ENCODE data around the gene OR4C45.
A peak's percentile ranks its signal among the peaks of the same experiment; 100 is the strongest.
"Not testable (repeated sequence)": the region's sequence is repeated elsewhere in the genome, so short reads cannot be mapped to it uniquely, and the experiment has no call there.

Gene OR4C45

DNA sequence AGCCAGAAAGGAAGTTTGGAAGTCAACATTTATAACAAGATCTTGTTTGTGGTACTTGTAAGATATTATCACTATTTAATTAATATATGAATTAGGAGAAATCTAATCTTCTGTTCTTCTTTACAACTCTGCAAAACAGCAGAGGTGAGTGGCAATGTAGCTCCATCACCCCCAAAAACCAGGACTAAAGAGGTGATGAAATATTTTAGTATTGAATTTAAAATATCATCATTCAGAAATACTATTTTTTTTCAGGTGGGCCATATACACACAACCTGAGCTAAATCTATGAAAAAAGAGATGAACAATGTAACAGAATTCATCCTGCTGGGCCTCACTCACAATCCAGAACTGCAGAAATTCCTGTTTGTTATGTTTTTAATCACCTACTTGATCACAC lies at the start of gene OR4C45:
Gene OR4C45 (plus strand): TSS at position 301 of the 400 bp plus-strand sequence.
- no peak for DNase-seq (ENCODE audit: low read depth in 2 of 3, low spot score in 1 of 3)

DNA sequence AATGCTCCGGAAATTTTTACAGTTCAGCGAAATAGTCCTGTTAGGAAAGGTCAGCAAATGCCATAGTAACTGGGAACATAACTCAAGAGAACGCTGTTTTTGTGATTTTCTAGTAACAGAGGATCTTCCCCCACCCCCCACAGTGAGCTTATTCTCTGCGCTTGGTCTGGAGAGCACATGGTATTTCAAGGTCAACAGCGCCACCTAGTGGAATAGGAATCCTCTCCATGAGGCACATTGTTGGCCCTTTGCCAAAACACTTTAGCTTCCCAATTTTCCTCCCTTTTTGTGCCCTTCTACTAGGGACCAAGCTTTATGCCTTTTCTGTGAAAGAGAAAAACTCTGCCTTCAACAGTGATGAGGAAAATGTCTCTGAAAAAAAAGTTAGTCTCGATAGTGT lies 37.1 kb upstream of the OR4C45 start:
- DNase-seq (ENCODE audit: low read depth in 2 of 3, low spot score in 1 of 3) = peak; percentile 5 to 36 (median 23)

DNA sequence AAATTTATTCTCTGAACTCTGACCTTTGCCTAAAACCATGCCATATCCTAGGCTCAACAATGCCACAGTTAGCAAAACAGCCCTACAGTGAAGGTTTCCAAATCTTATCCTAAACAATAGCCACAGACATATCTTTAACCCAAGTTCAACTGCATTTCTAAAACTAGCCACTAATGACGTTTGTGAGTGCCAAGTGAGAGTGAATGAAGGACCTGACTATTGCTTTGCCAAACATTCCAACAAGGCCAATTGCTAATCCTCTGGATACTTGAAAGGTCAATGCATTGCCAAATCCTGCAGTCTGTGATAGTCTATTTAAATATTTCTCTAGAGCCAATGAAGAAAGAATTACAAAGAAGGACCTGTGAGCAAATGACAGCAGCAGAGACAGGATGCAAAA lies 2.5 kb upstream of the OR4C45 start:
- DNase-seq (ENCODE audit: low read depth in 2 of 3, low spot score in 1 of 3) = no peak

DNA sequence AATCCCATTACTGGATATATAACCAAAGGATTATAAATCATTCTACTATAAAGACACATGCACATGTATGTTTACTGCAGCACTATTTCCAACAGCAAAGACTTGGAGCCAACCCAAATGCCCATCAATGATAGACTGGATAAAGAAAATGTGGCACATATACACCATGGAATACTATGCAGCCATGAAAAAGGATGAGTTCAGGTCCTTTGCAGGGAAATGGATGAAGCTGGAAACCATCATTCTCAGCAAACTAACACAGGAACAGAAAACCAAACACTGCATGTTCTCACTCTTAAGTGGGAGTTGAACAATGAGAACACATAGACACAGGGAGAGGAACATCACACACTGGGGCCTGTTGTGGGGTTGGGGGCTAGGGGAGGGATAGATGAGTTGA lies 3.6 kb downstream of the OR4C45 start:
- DNase-seq (ENCODE audit: low read depth in 2 of 3, low spot score in 1 of 3) = not testable (repeated sequence)

DNA sequence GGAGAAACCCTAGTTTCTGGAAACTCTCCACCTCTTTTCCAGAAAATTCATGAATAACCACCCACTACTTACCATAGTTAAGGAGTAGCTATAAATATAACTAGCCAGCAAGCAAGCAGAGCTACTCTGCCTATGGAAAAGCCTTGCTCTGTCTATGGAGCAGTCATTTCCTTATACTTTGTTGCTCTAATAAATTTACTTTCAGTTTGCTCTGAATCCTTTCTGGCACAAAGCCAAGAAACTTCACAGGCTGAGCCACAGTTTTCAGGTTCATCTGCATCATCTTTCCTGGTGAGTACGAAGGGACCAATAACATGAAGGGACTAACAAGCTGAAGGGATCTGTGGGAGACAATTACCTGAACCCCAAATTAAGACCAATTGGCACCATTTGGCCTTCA lies 4.6 kb downstream of the OR4C45 start:
- DNase-seq (ENCODE audit: low read depth in 2 of 3, low spot score in 1 of 3) = no peak

DNA sequence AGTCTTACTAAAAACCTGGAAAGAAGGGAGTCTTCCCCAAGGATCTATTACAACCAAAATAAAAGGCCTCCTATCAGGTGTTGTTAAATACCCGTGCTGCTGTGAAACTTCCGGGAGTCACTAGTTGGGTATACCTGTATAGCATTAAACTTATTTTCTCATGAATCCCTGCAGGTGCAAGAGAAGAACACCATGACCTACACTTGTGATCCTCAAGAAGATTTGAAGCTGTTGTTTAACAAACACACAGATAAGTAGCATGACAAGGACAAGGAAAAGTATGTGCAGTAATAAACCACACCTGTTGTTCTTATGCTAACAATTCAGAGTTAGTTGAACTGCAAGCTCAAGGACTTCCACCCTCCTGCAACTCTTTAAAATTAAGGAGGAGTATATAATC lies 12.0 kb downstream of the OR4C45 start:
- DNase-seq (ENCODE audit: low read depth in 2 of 3, low spot score in 1 of 3) = no peak

DNA sequence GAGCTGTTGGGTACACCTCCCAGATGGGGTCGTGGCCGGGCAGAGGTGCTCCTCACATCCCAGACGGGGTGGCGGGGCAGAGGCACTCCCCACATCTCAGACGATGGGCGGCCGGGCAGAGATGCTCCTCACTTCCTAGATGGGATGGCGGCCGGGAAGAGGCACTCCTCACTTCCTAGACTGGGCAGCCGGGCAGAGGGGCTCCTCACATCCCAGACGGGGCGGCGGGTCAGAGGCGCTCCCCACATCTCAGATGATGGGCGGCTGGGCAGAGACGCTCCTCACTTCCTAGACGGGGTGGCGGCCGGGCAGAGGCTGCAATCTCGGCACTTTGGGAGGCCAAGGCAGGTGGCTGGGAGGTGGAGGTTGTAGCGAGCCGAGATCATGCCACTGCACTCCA lies 30.4 kb downstream of the OR4C45 start:
- not testable (repeated sequence) for DNase-seq (ENCODE audit: low read depth in 2 of 3, low spot score in 1 of 3)

DNA sequence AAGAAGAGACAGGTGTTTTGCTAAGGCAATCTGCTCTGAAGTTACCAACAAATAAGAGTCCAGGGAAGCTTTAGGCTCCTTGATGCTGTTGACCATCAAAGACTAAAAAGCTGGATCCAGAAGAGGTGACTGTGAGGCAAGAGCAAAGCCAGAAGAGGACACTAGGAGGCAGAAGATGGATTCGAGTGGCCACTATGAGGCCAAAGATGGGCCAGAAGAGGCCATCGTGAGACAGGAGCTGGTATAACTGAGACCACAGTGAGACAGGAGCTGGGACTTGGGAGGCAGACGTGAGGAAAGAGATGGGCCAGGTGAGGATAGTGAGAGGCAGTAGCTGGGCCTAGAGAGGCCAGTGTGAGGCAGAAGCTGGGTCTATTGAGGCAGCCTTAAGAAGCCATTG lies 37.7 kb downstream of the OR4C45 start:
- no peak for DNase-seq (ENCODE audit: low read depth in 2 of 3, low spot score in 1 of 3)

DNA sequence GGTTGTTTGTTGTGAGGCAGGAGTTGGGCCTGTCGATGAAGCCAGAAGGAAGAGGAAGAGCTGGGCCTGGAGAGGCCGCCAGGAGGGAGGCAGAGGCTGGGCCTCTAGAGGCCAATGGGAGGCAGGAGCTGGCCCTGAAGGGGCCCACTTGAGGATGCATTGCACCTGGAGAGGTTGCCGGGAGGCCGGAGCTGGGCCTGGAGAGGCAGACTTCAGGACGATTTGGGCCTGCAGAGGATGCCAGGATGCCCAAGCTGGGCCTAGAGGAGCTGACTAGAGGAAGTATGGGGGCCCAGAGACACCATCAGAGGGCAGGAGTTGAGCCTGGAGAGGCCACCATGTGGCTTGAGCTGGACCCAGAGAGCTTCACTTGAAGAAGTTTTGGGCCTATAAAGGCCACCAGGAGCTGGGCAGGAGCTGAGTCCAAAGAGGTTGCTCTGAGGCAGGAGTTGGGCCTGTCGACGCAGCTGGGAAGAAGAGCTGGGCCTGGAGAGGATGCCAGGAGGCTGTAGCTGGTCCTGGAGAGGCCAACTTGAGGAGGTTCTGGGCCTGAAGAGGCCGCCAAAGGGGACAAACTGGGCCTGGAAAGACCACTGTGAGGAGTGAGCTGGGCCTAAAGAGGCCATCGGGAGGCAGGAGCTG lies 39.0 kb downstream of the OR4C45 start:
- no peak for DNase-seq (ENCODE audit: low read depth in 2 of 3, low spot score in 1 of 3)

DNA sequence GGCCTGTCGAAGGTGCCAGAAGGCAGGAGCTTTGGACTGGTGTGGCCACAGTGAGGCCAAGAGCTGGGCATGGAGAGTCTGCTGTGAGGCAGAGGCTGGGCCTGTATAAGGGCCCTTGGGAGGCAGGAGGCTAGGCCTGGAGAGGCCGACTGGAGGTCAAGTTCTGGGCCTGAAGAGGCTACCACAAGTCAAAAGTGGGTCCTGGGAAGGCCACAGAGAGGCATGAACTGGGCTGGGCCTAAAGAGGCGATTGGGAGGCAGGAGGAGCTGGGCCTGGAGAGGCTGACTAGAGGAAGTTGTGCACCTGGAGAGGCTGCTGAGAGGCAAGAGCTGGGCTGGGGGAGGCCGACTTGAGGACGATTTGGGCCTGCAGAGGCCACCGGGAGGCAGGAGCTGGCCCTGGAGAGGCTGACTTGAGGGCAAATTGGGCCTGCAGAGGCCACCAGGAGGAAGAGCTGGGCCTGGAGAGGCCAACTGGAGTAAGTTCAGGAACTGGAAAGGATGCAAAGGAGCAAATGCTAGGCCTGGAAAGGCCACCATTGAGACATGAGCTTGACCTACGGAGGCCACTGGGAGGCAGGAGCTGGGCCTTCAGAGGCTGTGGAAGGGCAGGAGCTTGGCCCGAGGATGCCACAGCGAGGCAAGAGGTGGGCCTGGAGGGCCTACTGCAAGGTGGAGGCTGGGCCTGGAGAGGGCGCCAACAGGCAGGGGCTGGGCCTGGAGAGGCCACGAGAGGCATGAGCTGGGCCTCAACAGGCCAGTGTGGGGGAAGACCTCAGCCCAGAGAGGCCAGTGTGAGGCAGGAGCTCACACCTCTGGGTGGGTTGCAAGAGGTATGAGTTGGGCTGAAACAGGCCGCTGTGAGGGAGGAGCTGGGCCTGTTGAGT lies 39.8 kb downstream of the OR4C45 start:
- DNase-seq (ENCODE audit: low read depth in 2 of 3, low spot score in 1 of 3) = no peak

DNA sequence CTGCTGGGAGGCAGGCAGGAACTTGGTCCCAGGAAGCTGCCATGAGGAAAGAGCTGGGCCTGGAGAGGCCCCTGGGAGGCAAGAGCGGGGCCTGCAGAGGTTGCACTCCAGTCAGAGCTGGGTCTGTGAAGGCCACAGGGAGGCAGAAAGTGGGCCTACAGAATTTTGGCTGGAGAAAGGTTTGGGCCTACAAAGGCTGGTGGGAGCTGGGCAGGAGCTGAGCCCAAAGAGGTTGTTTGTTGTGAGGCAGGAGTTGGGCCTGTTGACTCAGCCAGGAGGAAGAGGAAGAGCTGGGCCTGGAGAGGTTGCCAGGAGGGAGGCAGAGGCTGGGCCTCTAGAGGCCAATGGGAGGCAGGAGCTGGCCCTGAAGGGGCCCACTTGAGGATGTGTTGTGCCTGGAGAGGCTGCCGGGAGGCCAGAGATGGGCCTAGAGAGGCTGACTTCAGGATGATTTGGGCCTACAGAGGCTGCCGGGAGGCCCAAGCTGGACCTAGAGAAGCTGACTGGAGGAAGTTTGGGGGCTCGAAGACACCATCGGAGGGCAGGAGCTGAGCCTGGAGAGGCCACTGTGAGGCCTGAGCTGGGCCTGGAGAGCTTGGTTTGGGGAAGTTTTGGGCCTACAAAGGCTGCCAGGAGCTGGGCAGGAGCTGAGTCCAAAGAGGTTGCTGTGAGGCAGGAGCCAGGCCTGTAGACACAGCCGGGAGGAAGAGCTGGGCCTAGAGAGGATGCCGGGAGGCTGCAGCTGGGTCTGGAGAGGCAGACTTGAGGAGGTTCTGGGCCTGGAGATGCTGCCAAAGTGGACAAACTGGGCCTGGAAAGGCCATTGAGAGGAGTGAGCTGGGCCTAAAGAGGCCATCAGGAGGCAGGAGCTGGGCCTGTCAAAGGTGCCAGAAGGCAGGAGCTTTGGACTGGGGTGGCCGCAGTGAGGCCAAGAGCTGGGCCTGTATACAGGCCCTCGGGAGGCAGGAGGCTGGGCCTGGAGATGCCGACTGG lies 40.7 kb downstream of the OR4C45 start:
- no peak for DNase-seq (ENCODE audit: low read depth in 2 of 3, low spot score in 1 of 3)

DNA sequence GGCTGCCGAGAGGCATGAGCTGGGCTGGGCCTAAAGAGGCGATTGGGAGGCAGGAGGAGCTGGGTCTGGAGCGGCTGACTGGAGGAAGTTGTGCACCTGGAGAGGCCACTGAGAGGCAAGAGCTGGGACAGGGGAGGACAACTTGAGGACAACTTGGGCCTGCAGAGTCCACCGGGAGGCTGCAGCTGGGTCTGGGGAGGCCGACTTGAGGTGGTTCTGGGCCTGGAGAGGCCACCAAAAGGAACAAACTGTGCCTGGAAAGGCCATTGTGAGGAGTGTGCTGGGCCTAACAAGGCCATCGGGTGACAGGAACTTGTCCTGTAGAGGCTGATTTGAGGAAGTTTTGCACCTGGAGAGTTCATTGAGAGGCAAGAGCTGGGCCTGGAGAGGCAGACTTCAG lies 41.5 kb downstream of the OR4C45 start:
- DNase-seq (ENCODE audit: low read depth in 2 of 3, low spot score in 1 of 3) = no peak

DNA sequence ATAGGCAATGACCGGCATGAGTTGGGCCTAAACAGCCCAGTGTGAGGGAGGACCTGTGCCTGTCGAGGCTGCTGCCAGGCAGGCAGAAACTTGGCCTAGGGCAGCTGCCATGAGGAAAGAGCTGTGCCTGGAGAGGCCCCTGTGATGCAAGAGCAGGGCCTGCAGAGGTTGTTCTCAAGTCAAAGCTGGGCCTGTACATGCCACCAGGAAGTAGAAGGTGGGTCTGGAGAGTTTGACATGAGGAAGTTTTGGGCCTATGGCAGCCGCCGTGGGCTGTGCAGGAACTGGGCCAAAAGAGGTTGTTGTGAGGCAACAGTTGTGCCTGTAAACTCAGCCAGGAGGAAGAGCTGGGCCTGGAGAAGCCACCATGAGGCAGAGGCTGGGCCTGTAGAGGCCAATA lies 43.2 kb downstream of the OR4C45 start:
- no peak for DNase-seq (ENCODE audit: low read depth in 2 of 3, low spot score in 1 of 3)

DNA sequence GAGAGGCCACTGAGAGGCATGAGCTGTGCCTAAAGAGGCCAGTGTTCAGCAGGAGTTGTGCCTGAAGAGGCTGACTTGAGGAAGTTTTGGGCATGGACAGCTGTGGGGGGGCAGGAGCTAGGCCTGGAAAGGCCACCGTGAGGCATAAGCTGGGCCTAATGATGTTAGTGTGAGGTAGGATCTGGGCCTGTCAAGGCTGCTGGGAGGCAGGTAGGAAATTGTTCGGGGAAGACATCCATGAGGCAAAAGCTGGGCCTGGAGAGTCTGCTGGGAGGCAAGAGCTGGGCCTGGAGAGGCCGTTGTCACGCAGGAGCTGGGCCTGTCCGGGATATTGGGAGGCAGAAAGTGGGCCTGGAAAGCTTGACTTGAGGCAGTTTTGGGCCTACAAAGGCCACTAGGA lies 44.9 kb downstream of the OR4C45 start:
- no peak for DNase-seq (ENCODE audit: low read depth in 2 of 3, low spot score in 1 of 3)

DNA sequence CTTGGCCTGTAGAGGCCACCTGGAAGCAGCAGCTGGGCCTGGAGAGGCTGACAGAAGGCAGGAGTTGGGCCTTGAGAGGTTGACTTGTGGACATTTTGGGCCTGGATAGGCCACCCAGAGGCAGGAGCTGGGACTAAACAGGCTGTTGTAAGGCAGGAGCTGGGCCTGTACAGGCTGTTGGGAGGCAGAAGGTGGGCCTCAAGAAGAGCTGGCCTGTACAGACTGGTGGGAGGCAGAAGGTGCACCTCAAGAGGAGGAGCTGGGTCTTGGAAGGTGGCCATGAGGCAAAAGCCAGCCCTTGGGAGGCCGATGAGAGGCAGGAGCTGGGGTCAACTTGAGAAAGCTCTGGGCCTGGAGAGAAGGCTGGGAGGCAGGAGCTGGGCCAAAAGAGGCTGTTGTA lies 45.3 kb downstream of the OR4C45 start:
- no peak for DNase-seq (ENCODE audit: low read depth in 2 of 3, low spot score in 1 of 3)

DNA sequence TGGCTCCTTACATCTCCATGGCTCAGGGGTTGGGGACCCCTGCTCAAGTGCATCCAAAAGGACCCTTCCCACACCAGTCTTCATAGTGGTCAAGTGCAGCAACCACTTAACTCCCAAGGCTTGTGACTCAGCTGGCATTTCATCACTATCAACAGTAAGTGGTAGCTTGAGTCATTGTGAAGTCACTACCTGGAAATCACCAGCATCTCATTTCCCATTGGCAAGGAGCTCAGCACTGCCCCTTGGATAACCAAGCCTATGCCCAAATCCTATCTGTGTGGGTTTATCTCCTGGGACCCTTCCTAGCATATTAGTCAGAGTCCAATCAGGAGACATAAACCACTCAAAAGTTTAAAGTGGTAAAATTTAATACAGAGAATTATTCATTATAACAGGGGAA lies 46.3 kb downstream of the OR4C45 start:
- not testable (repeated sequence) for DNase-seq (ENCODE audit: low read depth in 2 of 3, low spot score in 1 of 3)

DNA sequence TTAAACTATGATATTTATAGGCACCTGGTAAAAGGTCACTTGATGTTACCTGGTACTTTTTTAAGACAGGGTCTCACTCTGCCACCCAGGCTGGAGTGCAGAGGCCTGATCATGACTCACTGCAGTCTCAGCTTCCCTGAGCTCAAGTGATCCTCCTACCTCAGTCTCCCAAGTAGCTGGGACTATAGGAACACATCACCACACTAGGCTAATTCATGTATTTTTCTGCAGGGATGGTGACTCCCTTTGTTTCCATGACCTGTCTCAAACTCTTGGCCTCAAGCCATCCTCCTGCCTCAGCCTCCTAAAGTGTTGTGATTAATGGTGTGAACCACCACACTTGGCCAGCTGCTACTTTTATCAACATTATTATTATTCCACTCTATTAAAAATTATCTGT lies 47.6 kb downstream of the OR4C45 start:
- DNase-seq (ENCODE audit: low read depth in 2 of 3, low spot score in 1 of 3) = no peak

All from stimulated activated CD4-positive, alpha-beta T cell treated with anti-CD3 and anti-CD28 coated beads, Interleukin-12 subunit alpha, Interleukin-12 subunit beta, amount 100 ng/mL, for 48 hours (primary cell).